GM10847 (cell line): Measurements from ENCODE around the gene PRIM2.

ENCODE experiments used
- POLR2A ChIP-seq: IDR thresholded peaks from 2 replicates; pipeline ENCODE4 v1.6.1; 2011; ENCODE audit not compliant: insufficient read length; ENCODE audit errors: extremely low read depth

Gene PRIM2, protein sequence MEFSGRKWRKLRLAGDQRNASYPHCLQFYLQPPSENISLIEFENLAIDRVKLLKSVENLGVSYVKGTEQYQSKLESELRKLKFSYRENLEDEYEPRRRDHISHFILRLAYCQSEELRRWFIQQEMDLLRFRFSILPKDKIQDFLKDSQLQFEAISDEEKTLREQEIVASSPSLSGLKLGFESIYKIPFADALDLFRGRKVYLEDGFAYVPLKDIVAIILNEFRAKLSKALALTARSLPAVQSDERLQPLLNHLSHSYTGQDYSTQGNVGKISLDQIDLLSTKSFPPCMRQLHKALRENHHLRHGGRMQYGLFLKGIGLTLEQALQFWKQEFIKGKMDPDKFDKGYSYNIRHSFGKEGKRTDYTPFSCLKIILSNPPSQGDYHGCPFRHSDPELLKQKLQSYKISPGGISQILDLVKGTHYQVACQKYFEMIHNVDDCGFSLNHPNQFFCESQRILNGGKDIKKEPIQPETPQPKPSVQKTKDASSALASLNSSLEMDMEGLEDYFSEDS

DNA sequence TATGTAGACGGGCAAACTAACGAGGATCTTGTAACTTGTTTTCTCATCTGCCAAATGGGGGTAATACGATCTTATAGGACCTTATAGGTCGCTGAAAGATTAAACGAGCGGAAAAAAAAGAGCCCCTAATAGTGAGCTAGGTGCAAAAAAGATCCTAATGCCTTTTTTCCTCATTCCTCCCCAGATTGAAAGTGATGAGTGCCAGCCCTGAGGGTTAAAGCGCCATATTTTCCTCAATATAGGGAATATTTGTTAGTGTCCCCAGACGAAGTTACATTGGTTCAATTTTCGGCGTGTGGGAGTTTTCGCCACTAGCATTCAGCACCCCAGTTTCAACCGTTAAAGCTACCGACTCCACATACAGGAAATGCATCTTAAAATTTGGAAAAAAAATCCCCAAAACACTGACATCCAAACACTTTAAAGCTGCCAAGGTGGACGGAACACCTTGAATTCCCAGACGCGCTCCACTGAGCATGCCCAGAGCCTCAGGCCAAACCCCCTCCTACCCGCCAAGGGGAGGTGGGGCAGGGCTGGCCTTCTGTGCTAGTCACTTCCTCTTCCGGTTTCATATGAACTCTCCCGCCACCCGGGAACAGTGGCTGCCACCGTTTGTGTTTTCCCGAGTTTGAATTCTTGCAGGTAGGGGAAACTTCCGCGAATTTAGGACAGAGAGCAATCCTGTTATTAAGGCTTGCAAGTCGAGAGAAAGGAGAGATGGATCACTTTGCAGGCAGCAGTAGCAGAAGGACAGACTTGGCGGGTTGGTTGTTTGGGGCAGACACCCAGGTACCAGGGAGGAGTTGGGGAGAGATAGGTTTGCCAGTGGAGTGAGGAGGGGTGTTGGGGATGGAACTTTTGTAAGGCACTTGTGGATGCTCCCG lies at the start of gene PRIM2:
Gene PRIM2 (plus strand): TSS at position 571 of the 884 bp plus-strand sequence. CDS start 816 bp downstream, outside the sequence.
- peak; percentile 32 for TF ChIP-seq POLR2A

DNA sequence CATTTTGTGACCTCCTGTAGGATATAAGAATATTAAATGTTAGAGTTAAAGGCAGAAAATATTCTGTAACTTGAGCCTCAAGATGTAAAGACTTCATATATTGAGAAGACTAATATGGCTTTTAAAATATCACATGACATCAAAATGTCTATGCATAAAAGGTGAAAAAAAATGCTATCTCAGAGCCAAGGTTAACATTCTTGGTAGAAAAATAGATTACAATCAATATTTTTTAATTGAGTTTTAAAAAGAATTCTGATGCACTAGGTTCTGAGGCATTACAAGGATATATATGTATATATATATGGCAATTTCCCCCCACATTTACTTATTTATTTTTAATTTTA lies 49.2 kb upstream of the PRIM2 start:
- TF ChIP-seq POLR2A = no peak

DNA sequence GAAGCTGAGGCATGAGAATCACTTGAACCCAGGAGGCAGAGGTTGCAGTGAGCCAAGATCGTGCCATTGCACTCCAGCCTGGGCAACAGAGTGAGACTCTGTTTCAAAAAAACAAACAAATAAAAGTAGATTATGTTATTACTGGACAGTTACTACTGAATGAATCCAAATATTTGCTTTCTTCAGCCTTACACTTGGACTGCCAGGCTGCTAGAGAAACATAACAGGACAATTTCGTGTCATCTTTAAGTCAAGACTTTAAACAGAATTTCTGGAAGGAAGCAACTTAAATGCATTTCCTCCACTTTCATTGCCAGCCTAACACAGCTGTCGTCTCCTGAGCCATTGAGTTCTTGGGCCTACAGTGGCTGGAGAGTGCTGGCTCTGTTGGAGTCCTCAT lies 42.0 kb upstream of the PRIM2 start:
- TF ChIP-seq POLR2A = no peak

DNA sequence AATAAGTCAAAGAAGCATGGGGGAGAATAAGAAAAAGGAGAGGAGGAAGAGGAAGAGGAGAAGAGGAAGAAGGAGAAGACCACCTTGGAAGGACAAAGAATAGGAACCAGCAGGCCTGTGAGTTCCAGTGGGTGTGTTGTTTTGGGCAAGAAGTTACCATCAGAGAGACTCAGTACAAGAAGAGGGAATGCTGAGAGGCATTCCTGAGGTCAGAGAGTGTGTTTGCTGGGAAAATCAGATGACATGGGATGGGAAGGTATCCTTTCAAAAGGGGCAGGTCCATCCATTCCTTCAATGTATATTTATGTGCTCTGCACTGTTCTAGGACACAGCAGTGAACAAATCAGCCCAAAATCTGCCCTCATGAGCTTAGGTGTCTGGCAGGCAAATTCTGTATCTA lies 40.5 kb upstream of the PRIM2 start:
- no peak for TF ChIP-seq POLR2A

DNA sequence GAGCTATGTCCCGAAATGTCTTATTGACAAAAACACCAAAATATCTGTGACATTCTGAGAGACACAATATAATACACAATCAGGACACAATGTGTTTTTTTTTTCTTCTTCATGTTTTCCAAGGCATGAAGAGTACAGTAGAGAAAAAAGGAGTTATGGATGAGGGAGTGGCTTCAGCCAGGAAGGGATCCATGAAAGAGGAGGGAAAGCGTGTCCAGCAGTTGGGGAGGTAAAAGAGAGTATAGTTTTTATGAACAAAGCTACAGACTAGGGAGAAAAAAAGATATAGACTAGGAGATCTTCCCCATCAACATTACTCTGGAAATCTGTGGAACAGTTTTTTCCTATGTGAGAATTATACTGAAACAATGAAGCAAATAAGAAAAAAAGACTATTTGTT lies 38.9 kb upstream of the PRIM2 start:
- TF ChIP-seq POLR2A = no peak

DNA sequence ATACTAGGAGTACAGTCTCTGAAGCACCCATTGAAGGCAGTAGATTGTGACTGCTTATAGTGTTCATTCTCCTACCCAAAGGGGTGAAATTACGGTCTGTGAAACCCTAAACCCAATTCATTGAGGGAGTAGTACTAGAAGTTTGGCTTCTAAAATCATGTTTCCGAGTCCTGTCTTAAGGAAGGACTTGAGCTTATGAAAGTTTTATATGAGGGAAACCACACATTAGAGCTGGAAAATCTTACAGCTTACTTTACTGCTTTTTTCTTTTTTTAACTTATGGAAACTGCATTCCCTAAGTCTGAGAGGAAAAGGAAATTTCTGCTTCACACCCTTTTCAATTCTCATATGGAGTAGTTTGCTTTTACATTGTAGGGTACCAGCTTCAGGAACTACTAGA lies 38.4 kb upstream of the PRIM2 start:
- no peak for TF ChIP-seq POLR2A

DNA sequence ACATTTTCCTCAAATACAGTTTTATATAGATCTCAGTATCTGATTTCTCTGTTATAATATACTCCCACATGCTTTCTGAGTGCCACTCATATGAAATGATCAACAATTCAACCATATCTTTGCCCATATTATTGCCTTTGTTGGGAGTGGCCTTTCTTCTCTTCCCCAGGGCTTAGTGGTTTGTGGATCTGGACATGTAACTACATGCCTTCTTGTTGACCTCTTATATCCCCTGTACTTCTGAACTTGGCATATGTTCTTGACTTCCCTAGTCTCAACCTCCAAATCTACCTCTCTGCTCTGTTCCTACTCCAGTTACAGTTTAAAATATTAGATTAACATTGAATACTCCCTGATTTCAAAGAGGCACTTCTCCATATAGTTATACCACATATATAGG lies 34.3 kb upstream of the PRIM2 start:
- TF ChIP-seq POLR2A = no peak

DNA sequence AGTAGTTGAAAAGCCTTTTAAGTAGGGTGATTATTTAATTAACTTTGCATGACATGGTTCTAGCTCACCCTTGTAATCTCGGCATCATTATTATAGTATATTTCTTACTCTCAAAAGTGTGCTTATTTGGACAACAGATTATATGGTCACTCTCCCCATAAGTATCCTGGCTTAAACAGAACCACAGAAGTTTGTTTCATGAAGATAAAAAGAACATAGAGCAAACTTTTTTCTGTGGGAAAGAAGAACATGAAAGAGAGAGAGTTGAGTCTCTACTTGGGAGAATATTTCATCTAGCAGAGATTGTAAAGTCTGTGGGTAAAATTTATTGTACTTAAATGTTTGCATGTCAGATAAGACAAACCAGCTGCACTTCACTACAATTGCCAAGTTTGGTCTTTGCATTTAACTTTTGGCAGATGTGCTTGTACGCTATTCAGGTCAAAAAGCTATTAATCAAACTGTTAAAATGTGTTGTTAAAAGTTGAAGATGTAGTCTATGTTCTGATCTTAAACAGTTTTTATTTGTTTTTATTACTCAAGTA lies 33.4 kb upstream of the PRIM2 start:
- TF ChIP-seq POLR2A = no peak

DNA sequence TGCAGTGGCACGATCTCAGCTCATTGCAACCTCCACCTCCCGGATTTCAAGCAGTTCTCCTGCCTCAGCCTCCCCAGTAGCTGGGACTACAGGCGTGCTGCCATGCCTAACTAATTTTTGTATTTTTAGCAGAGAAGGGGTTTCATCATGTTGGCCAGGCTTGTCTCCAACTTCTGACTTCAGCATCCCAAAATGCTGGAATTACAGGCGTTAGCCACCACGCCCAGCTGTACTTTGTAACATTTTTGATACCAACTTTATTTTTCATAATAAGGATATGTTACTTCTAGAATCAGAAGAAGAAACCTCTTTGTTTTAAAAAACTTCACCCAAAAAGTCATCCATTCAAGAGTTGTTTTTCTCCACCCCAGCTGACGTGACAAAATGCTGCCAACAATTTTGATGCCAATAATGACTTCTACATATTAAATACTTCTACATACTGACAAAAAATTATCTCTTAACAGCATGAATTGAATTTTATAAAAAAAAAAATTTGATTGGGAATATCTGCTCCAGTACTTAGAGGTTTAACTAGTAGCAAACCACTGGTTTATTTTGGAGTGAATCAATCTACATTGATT lies 22.5 kb upstream of the PRIM2 start:
- TF ChIP-seq POLR2A = no peak

DNA sequence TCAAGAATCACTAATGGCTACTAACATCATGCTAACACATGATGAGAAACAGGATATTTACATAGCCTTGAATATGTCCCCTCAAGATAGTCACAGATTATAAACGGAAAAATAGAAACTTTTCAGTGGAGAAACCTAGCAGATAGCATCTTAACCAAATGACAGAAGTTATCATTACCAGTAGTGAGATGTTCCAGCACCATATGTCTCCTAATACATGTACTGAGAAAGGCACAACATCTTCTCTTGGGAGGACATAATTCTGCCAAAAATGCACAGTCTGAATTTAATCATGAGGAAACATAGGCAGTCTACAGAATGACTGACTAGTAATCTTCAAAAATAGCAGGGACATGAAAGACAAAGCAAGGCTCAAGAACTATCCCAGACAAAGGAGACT lies 19.9 kb upstream of the PRIM2 start:
- no peak for TF ChIP-seq POLR2A

DNA sequence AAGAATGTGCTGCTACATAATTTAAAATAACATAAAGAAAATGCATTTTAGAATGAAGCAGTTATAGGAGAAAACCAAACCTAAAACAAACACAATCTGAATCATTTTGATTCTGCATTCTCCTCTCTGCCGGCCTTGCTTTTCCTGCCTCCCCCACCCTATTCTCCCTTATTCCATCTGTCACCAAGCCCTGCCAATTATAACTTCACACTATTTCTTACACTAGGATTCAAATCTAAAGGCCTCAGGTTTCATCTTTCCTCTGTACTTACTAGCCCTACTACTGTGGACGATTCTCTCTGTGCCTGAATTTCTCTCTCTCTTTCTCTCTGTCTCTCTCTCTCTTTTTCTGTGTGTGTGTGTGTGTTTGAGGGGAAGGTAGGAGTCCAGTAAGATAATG lies 18.7 kb upstream of the PRIM2 start:
- TF ChIP-seq POLR2A = no peak

DNA sequence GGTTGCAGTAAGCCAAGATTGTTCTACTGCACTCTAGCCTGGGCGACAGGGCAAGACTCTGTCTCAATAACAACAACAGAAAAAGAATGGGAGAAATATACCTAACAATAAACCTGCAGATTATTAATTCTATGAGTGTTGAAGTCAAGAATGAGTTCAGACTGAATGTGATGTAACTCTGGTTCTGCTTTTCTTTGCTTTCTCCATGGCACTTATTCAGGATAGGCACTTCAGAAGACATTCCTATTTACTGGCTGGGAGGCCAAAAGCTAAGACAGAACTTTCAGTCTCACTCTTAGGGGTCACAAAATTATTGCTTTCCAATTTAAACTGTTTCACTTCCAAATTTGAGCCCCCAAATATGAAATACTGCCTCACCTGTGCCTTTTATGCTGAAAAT lies 15.7 kb upstream of the PRIM2 start:
- no peak for TF ChIP-seq POLR2A

DNA sequence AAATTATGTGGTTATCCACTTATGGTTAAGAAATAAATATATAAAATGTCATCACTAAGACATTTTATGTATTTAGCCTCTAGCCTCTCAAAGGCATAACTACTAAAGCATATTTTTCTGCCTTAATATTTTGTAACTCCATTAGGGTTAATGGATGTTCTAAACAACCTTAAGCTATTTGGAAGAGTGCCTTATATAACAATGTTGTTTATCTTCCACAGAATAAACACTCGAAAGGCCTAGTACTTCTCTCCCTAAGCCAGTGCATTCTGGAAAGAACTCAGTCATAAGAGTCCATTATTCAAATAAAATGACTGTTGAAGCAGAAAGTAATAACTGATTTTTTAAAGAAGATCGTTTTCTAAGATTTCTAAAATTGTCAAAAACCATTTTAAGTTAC lies 15.0 kb upstream of the PRIM2 start:
- TF ChIP-seq POLR2A = no peak

DNA sequence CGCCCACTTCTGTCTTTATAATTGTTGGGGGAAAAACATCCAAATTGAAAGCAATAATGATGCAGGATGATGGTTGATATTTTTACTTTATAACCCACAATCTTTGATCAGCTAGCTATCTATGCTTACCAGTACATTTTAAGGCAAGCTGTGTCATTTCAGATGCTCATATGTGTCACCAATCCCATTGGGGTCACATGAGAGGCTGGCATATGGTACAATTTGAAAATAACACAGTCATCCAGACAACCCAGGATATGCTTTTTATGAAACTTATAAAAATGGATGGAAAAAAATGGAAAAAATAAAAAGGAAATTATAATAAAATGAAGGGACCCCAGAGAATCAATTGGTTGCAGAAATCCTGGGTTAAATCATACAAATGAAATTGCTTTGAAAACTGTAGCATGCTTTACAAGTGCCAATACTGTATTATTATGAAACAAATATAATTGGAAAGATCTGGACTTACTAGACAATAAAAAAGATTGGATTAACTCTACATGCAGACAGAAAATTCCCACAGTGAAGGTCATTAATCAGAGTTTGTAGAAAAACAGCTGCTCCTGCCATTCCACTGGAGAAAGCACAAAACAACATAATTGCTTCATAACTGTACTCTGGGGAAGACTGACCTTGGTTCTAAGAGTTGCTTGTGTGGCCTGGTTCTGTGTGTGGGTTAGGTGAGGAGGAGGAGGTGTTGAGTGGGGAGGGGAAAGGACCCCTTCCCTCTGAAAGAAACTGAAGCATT lies 13.3 kb upstream of the PRIM2 start:
- no peak for TF ChIP-seq POLR2A

DNA sequence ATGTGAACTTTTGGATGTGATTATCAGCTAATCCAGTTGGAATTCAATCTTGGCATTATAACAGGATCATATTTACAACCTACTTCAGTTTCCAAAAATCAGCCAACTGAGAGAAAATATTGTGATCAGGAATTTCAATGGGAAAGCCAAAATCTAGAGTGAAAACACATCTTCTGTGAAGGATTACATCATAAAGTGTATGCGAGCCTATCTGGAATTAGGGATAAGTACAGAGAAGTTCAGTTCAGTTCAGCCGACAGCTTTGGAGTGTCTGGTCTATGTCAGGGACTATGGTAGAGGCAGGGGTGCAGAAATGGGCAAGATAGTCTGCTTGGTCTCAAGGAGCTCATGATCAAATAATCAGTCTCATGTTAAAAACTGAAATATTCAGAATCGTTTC lies 12.3 kb upstream of the PRIM2 start:
- TF ChIP-seq POLR2A = no peak
